T-helper 2 cell treated with Interferon-gamma antibody and Interleukin-4, amounts not matched to agents 5 μg/mL and 100 μg/mL, for 36 hours (primary cell): ENCODE results near the gene PTPRT.
"Not testable (repeated sequence)": the region's sequence is repeated elsewhere in the genome, so short reads cannot be mapped to it uniquely, and the experiment has no call there.

ENCODE experiments used
- DNase-seq: peaks from one replicate; pipeline ENCODE4 v3.0.0; 2021; ENCODE audit warnings: low spot score
- H3K27ac Mint-ChIP-seq: one replicate; pipeline ENCODE4 v1.8.0; 2021; ENCODE audit warnings: mild to moderate bottlenecking, mixed read lengths
- H3K27me3 Mint-ChIP-seq: one replicate; pipeline ENCODE4 v1.8.0; 2021; ENCODE audit warnings: low read depth, mixed read lengths
- H3K36me3 Mint-ChIP-seq: one replicate; pipeline ENCODE4 v1.8.0; 2021; ENCODE audit warnings: low read depth, mixed read lengths
- H3K4me1 Mint-ChIP-seq: one replicate; pipeline ENCODE4 v1.8.0; 2021; ENCODE audit warnings: low read depth, mixed read lengths
- H3K4me3 Mint-ChIP-seq: one replicate; pipeline ENCODE4 v1.8.0; 2022; ENCODE audit warnings: mild to moderate bottlenecking, moderate library complexity, mixed read lengths
- H3K9me3 Mint-ChIP-seq: one replicate; pipeline ENCODE4 v1.8.0; 2021; ENCODE audit warnings: mixed read lengths

PTPRT gene

GRCh38 chr20:42949950-42950349 is 239.8 kb downstream of the PTPRT start:
- Mint-ChIP-seq H3K4me1 (no peaks in the 10 kb centered on the region), H3K27ac (no peak overlapping the region), H3K9me3 (peaks cover 22% of the 10 kb centered on the region), H3K27me3 (no peaks in the 10 kb centered on the region), H3K36me3 (no peaks in the 10 kb centered on the region), H3K4me3 (no peak overlapping the region)
- no peak for DNase-seq

- no peak overlapping the region for H3K27ac Mint-ChIP-seq
- no peak overlapping the region for H3K4me3 Mint-ChIP-seq
- H3K36me3 Mint-ChIP-seq = no peaks in the 10 kb centered on the region
- H3K9me3 Mint-ChIP-seq = peaks cover 24% of the 10 kb centered on the region
- no peaks in the 10 kb centered on the region for H3K27me3 Mint-ChIP-seq
- DNase-seq = no peak
- no peaks in the 10 kb centered on the region for H3K4me1 Mint-ChIP-seq
These were observed 244.3 kb downstream of the PTPRT start for GRCh38 chr20:42945234-42945994.

- H3K9me3 Mint-ChIP-seq = peaks cover 10% of the 10 kb centered on the region
- H3K36me3 Mint-ChIP-seq = no peaks in the 10 kb centered on the region
- no peaks in the 10 kb centered on the region for H3K27me3 Mint-ChIP-seq
- H3K4me1 Mint-ChIP-seq = no peaks in the 10 kb centered on the region
- H3K27ac Mint-ChIP-seq = no peak overlapping the region
- no peak for DNase-seq
- H3K4me3 Mint-ChIP-seq = no peak overlapping the region
These were observed 248.1 kb downstream of the PTPRT start for GRCh38 chr20:42941629-42942028.

- H3K4me3 Mint-ChIP-seq = no peak overlapping the region
- peaks cover 11% of the 10 kb centered on the region for H3K9me3 Mint-ChIP-seq
- no peaks in the 10 kb centered on the region for H3K27me3 Mint-ChIP-seq
- no peak overlapping the region for H3K27ac Mint-ChIP-seq
- DNase-seq = no peak
- H3K4me1 Mint-ChIP-seq = no peaks in the 10 kb centered on the region
- H3K36me3 Mint-ChIP-seq = no peaks in the 10 kb centered on the region
These were observed 251.1 kb downstream of the PTPRT start for GRCh38 chr20:42938441-42939205.

GRCh38 chr20:42936482-42936881 is 253.2 kb downstream of the PTPRT start:
- Mint-ChIP-seq H3K9me3 (peaks cover 10% of the 10 kb centered on the region), H3K4me3 (no peak overlapping the region), H3K27me3 (no peaks in the 10 kb centered on the region), H3K4me1 (no peaks in the 10 kb centered on the region), H3K27ac (no peak overlapping the region), H3K36me3 (no peaks in the 10 kb centered on the region)
- DNase-seq = no peak

- Mint-ChIP-seq H3K9me3 (peaks cover 20% of the 10 kb centered on the region), H3K27me3 (no peaks in the 10 kb centered on the region), H3K36me3 (no peaks in the 10 kb centered on the region), H3K4me3 (no peak overlapping the region), H3K4me1 (no peaks in the 10 kb centered on the region), H3K27ac (no peak overlapping the region)
- DNase-seq = no peak
These were observed 265.5 kb downstream of the PTPRT start for GRCh38 chr20:42924215-42924614.

GRCh38 chr20:42923348-42923918 is 266.3 kb downstream of the PTPRT start:
- Mint-ChIP-seq H3K27ac (no peak overlapping the region), H3K36me3 (no peaks in the 10 kb centered on the region), H3K27me3 (no peaks in the 10 kb centered on the region), H3K9me3 (peaks cover 25% of the 10 kb centered on the region), H3K4me1 (no peaks in the 10 kb centered on the region), H3K4me3 (no peak overlapping the region)
- DNase-seq = no peak

- peaks cover 26% of the 10 kb centered on the region for H3K9me3 Mint-ChIP-seq
- no peak for DNase-seq
- no peak overlapping the region for H3K27ac Mint-ChIP-seq
- no peaks in the 10 kb centered on the region for H3K4me1 Mint-ChIP-seq
- no peaks in the 10 kb centered on the region for H3K36me3 Mint-ChIP-seq
- no peaks in the 10 kb centered on the region for H3K27me3 Mint-ChIP-seq
- no peak overlapping the region for H3K4me3 Mint-ChIP-seq
These were observed 268.9 kb downstream of the PTPRT start for GRCh38 chr20:42920776-42921175.

GRCh38 chr20:42919316-42919715 is 270.4 kb downstream of the PTPRT start:
- H3K9me3 Mint-ChIP-seq = peaks cover 26% of the 10 kb centered on the region
- H3K4me3 Mint-ChIP-seq = no peak overlapping the region
- H3K27me3 Mint-ChIP-seq = no peaks in the 10 kb centered on the region
- H3K36me3 Mint-ChIP-seq = no peaks in the 10 kb centered on the region
- no peaks in the 10 kb centered on the region for H3K4me1 Mint-ChIP-seq
- no peak overlapping the region for H3K27ac Mint-ChIP-seq
- no peak for DNase-seq

GRCh38 chr20:42915081-42915480 is 274.6 kb downstream of the PTPRT start:
- Mint-ChIP-seq H3K4me3 (no peak overlapping the region), H3K27ac (no peak overlapping the region), H3K27me3 (no peaks in the 10 kb centered on the region), H3K9me3 (peaks cover 14% of the 10 kb centered on the region), H3K4me1 (no peaks in the 10 kb centered on the region), H3K36me3 (no peaks in the 10 kb centered on the region)
- DNase-seq = no peak

- DNase-seq = no peak
- H3K27ac Mint-ChIP-seq = no peak overlapping the region
- H3K9me3 Mint-ChIP-seq = peaks cover 11% of the 10 kb centered on the region
- H3K36me3 Mint-ChIP-seq = no peaks in the 10 kb centered on the region
- H3K27me3 Mint-ChIP-seq = no peaks in the 10 kb centered on the region
- H3K4me3 Mint-ChIP-seq = no peak overlapping the region
- H3K4me1 Mint-ChIP-seq = no peaks in the 10 kb centered on the region
These were observed 275.4 kb downstream of the PTPRT start for GRCh38 chr20:42914302-42914701.

GRCh38 chr20:42910808-42911207 is 278.9 kb downstream of the PTPRT start:
- H3K9me3 Mint-ChIP-seq = peaks cover 14% of the 10 kb centered on the region
- H3K4me3 Mint-ChIP-seq, H3K36me3 Mint-ChIP-seq, H3K4me1 Mint-ChIP-seq, H3K27me3 Mint-ChIP-seq, DNase-seq, H3K27ac Mint-ChIP-seq: not testable (repeated sequence)

GRCh38 chr20:42907730-42908129 is 282.0 kb downstream of the PTPRT start:
- no peaks in the 10 kb centered on the region for H3K36me3 Mint-ChIP-seq
- H3K4me3 Mint-ChIP-seq = no peak overlapping the region
- H3K9me3 Mint-ChIP-seq = peaks cover 15% of the 10 kb centered on the region
- no peaks in the 10 kb centered on the region for H3K27me3 Mint-ChIP-seq
- H3K27ac Mint-ChIP-seq = no peak overlapping the region
- H3K4me1 Mint-ChIP-seq = no peaks in the 10 kb centered on the region
- DNase-seq = no peak

- Mint-ChIP-seq H3K27ac (no peak overlapping the region), H3K4me3 (no peak overlapping the region), H3K4me1 (no peaks in the 10 kb centered on the region), H3K27me3 (no peaks in the 10 kb centered on the region), H3K36me3 (no peaks in the 10 kb centered on the region), H3K9me3 (peaks cover 17% of the 10 kb centered on the region)
- DNase-seq = no peak
These were observed 283.6 kb downstream of the PTPRT start for GRCh38 chr20:42906120-42906519.
